Measurements from ENCODE around the gene FAP.

The FAP gene

GRCh38 chr2:162265666-162266459 is 22.6 kb upstream of the FAP start:
- TF ChIP-seq FOXP2 (optimal IDR thresholded peaks at IDR 0.05; ENCODE audit: borderline replicate concordance, extremely low read depth, extremely low read length, insufficient read depth) (no peak), POLR2AphosphoS5 (IDR thresholded peaks at IDR 0.05; ENCODE audit: low read depth, low read length) (no peak), SIN3A (IDR thresholded peaks at IDR 0.05; ENCODE audit: borderline replicate concordance, insufficient read depth, low read length) (no peak), TAF1 (IDR thresholded peaks at IDR 0.05; ENCODE audit: borderline replicate concordance, insufficient read depth, low read length) (no peak)
- TF ChIP-seq, protein P1, sequence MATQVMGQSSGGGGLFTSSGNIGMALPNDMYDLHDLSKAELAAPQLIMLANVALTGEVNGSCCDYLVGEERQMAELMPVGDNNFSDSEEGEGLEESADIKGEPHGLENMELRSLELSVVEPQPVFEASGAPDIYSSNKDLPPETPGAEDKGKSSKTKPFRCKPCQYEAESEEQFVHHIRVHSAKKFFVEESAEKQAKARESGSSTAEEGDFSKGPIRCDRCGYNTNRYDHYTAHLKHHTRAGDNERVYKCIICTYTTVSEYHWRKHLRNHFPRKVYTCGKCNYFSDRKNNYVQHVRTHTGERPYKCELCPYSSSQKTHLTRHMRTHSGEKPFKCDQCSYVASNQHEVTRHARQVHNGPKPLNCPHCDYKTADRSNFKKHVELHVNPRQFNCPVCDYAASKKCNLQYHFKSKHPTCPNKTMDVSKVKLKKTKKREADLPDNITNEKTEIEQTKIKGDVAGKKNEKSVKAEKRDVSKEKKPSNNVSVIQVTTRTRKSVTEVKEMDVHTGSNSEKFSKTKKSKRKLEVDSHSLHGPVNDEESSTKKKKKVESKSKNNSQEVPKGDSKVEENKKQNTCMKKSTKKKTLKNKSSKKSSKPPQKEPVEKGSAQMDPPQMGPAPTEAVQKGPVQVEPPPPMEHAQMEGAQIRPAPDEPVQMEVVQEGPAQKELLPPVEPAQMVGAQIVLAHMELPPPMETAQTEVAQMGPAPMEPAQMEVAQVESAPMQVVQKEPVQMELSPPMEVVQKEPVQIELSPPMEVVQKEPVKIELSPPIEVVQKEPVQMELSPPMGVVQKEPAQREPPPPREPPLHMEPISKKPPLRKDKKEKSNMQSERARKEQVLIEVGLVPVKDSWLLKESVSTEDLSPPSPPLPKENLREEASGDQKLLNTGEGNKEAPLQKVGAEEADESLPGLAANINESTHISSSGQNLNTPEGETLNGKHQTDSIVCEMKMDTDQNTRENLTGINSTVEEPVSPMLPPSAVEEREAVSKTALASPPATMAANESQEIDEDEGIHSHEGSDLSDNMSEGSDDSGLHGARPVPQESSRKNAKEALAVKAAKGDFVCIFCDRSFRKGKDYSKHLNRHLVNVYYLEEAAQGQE (IDR thresholded peaks at IDR 0.05; ENCODE audit: insufficient read depth in 1 of 2, low read depth in 2 of 2, low read length in 2 of 2), result no peak

- TF ChIP-seq TAF1 (IDR thresholded peaks at IDR 0.05; ENCODE audit: borderline replicate concordance, insufficient read depth, low read length), result no peak
- TF ChIP-seq, protein P1 (IDR thresholded peaks at IDR 0.05; ENCODE audit: insufficient read depth in 1 of 2, low read depth in 2 of 2, low read length in 2 of 2), result no peak
- TF ChIP-seq SIN3A (IDR thresholded peaks at IDR 0.05; ENCODE audit: borderline replicate concordance, insufficient read depth, low read length), result no peak
- TF ChIP-seq FOXP2 (optimal IDR thresholded peaks at IDR 0.05; ENCODE audit: borderline replicate concordance, extremely low read depth, extremely low read length, insufficient read depth), result no peak
- no peak for TF ChIP-seq POLR2AphosphoS5 (IDR thresholded peaks at IDR 0.05; ENCODE audit: low read depth, low read length)
These were observed 18.0 kb upstream of the FAP start for GRCh38 chr2:162261032-162261945.

DNA sequence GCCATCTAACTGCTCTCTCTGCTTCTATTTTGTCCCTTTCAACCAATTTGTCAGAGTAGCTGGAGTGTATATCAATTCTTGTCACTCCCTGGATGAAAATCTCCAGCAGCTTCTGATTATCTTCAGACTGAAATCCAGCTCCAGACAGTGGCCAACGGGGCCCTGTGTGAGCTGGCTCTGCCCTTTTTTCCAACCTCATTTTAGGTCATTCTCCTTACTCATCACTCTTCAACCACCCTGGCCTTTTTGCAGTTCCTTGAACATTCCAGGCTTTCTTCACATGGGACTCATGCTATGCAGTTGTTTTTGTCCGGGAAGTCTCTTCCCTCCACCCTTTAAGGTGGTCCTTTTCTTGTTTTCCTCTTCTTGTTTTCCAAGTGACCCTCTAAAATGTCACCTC is 15.4 kb upstream of the FAP start:
- TF ChIP-seq POLR2AphosphoS5 (IDR thresholded peaks at IDR 0.05; ENCODE audit: low read depth, low read length) (no peak), SIN3A (IDR thresholded peaks at IDR 0.05; ENCODE audit: borderline replicate concordance, insufficient read depth, low read length) (no peak), FOXP2 (optimal IDR thresholded peaks at IDR 0.05; ENCODE audit: borderline replicate concordance, extremely low read depth, extremely low read length, insufficient read depth) (no peak), TAF1 (IDR thresholded peaks at IDR 0.05; ENCODE audit: borderline replicate concordance, insufficient read depth, low read length) (no peak)
- TF ChIP-seq, protein P1 (IDR thresholded peaks at IDR 0.05; ENCODE audit: insufficient read depth in 1 of 2, low read depth in 2 of 2, low read length in 2 of 2), result no peak

DNA sequence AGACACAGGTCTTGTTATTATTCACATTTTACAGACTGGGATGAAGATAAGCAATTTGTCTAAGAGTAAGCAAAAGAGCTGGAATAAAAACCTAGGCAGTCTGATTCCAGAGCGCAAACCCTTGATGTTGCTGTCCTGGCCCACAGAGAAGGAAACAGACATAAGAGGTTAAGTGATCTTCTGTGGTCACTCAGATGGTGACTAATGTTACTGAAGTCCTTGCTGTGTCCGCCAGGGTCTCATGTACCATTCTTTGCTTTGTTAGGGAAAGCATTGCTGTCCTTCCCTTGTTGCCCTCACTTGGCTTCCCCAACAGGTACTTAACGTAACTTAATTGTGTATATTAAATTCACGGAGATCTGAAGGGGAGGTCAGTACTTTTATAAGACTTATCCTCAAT is 14.9 kb upstream of the FAP start:
- TF ChIP-seq SIN3A (IDR thresholded peaks at IDR 0.05; ENCODE audit: borderline replicate concordance, insufficient read depth, low read length) (no peak), TAF1 (IDR thresholded peaks at IDR 0.05; ENCODE audit: borderline replicate concordance, insufficient read depth, low read length) (no peak), POLR2AphosphoS5 (IDR thresholded peaks at IDR 0.05; ENCODE audit: low read depth, low read length) (no peak), FOXP2 (optimal IDR thresholded peaks at IDR 0.05; ENCODE audit: borderline replicate concordance, extremely low read depth, extremely low read length, insufficient read depth) (no peak)
- TF ChIP-seq, protein P1 (IDR thresholded peaks at IDR 0.05; ENCODE audit: insufficient read depth in 1 of 2, low read depth in 2 of 2, low read length in 2 of 2), result no peak
